ENCODE measurements around the gene CCDC124. TPM values are rescaled to one million over a fixed set of nuclear protein-coding genes. Genes with fewer than 3 reads are reported as not detected.
A peak's percentile ranks its signal among the peaks of the same experiment; 100 is the strongest.
"Not testable (repeated sequence)": the region's sequence is repeated elsewhere in the genome, so short reads cannot be mapped to it uniquely, and the experiment has no call there.

Gene CCDC124
- total RNA-seq = 10 to 100 TPM; 43.8 to 53.4 (median 47.9) TPM

DNA sequence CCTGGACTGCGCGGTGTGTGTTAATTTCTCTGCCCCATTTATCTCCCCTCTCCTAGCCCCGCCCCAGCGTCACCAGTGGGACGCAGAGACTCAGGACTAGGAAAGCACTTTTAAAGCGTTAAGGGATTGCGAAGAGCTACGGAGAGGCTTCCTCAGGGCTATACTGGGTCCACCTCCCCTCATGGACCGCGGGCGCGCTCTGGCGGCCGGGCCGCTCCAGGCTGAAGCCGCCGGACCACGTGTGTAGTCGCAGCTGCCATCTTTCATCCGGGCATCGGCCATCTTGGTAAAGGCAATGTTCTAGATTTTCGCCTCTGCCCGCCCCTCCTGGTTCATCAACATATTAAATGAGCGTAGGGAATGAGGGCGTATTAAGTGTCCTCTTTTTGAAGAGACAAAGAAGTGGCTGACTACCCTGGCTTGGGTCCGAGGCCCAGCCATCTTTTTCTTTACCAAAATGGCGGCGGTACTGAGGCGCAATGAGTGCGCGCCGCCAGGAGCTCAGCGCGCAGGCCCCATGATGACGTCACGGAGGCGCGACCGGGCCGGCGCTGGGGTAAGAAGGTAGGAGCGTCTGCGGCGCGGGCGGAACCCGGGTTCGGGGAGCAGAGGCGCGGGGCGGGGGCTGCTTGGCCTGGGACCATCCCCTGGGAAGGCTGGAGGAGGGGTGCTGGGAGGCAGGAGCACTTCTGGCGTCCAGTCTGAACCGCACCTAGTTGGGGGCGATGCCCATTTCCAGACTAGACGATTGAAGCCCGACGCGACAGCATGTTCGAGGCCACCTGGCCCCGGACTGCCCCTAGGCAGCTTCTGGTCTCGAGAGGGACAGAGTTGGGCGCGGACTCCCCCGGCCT is at the start of gene CCDC124:
TSS of gene CCDC124 (plus strand) at position 531 of the 854 bp plus-strand sequence. CDS start 3,406 bp downstream, outside the sequence.
- TF ChIP-seq CTCF (IDR thresholded peaks at IDR 0.05) (peak in 2 of 3 donors; percentile 74 to 91), POLR2AphosphoS5 (IDR thresholded peaks at IDR 0.05) (peak; percentile 88 to 98 (median 95)), POLR2A (IDR thresholded peaks at IDR 0.05) (peak; percentile 85)
- Histone ChIP-seq H3K4me3 (peak within 1 kb of the TSS; percentile 80 to 100 (median 82)), H3K36me3 (no peaks in the 10 kb centered on the region), H3K9me3 (no peaks in the 10 kb centered on the region), H3K27me3 (no peaks in the 10 kb centered on the region), H3K4me1 (peaks cover 6 to 8% of the 10 kb centered on the region in 2 donors), H3K27ac (peak within 1 kb of the TSS; percentile 93 to 94)
- DNase-seq (ENCODE audit: low spot score in 2 of 2) = peak; percentile 88 to 90
- intact Hi-C loops (cut with DNase I; ENCODE audit: low total_unique reads) = loop anchor here (5.0 kb wide), 1 partner anchor 1200 kb away; no protein-coding TSS in a partner anchor

DNA sequence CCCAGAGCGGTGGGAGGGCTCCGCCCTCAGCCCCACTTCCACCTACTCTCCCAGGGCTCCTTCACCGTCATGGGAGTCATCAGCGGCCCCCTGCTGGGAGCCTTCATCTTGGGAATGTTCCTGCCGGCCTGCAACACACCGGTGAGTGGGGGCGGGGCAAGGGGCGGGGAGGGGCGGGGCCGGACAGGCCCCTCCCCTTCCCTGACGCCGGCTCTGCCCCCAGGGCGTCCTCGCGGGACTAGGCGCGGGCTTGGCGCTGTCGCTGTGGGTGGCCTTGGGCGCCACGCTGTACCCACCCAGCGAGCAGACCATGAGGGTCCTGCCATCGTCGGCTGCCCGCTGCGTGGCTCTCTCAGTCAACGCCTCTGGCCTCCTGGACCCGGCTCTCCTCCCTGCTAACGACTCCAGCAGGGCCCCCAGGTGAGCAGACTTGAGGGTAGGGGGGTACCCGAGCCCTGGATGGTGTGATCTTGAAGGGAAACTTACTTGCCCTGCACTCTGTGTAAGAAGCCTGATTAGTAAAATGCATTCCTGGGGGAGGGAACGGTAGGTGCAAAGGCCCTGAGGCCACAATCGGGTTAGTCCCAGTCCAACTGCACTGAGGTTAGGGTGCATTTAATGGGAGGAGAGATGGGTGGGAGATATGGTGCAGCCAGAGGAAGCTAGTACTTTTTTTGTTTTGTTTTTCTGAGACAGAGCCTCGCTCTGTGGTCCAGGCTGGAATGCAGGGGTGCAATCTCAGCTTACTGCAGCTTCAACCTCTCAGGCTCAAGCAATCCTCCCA is 49.0 kb upstream of the CCDC124 start:
- Histone ChIP-seq H3K36me3 (no peaks in the 10 kb centered on the region), H3K4me3 (no peak overlapping the region), H3K9me3 (no peaks in the 10 kb centered on the region), H3K27me3 (peaks cover 0 to 7% of the 10 kb centered on the region in 2 donors), H3K27ac (no peak overlapping the region), H3K4me1 (no peaks in the 10 kb centered on the region)
- intact Hi-C loops (cut with DNase I; ENCODE audit: low total_unique reads) = no loop called here
- no peak for TF ChIP-seq CTCF (IDR thresholded peaks at IDR 0.05)
- no peak for TF ChIP-seq POLR2A (IDR thresholded peaks at IDR 0.05)
- TF ChIP-seq POLR2AphosphoS5 (IDR thresholded peaks at IDR 0.05) = no peak
- DNase-seq (ENCODE audit: low spot score in 2 of 2) = no peak

DNA sequence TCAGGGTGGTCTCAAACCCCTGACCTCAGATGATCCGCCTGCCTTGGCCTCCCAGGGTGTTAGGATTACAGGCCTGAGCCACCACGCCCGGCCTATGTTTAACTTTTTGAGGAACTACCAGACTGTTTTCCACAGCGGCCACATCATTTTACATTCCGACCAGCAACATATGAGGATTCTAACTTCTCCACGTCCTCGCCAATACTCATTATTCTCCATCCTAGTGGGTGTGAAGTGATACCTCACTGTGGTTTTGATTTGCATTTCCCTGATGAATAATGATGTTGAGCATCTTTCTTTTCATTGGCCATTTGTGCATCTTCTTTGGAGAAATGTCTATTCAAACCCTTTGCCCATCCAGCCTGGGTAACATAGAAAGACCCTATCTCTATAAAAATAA is 46.3 kb upstream of the CCDC124 start:
- Histone ChIP-seq H3K27me3 (peaks cover 0 to 12% of the 10 kb centered on the region in 2 donors), H3K9me3 (no peaks in the 10 kb centered on the region), H3K27ac (no peak overlapping the region), H3K36me3 (no peaks in the 10 kb centered on the region), H3K4me1 (no peaks in the 10 kb centered on the region), H3K4me3 (no peak overlapping the region)
- TF ChIP-seq POLR2AphosphoS5 (IDR thresholded peaks at IDR 0.05) = no peak
- intact Hi-C loops (cut with DNase I; ENCODE audit: low total_unique reads) = loop anchor here (5.0 kb wide), 1 partner anchor 239 kb away; no protein-coding TSS in a partner anchor
- no peak for DNase-seq (ENCODE audit: low spot score in 2 of 2)

DNA sequence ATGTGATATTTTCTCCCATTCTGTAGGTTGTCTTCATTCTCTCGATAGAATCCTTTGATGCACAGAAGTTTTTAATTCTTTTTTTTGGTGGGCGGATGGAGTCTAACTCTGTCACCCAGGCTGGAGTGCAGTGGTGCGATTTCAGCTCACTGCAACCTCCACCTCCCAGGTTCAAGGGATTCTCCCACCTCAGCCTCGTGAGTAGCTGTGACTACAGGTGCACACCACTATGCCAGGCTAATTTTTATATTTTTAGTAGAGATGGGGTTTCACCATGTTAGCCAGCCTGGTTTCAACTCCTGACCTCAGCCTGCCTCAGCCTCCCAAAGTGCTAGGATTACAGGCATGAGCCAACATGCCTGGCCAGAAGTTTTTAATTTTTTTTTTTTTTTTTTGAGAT is 45.6 kb upstream of the CCDC124 start:
- H3K4me3 ChIP-seq = not testable (repeated sequence)

GRCh38 chr19:17888260-17888659 is 44.6 kb upstream of the CCDC124 start:
- TF ChIP-seq CTCF (IDR thresholded peaks at IDR 0.05) = no peak
- TF ChIP-seq POLR2A (IDR thresholded peaks at IDR 0.05) = no peak
- TF ChIP-seq POLR2AphosphoS5 (IDR thresholded peaks at IDR 0.05) = no peak
- DNase-seq (ENCODE audit: low spot score in 2 of 2) = no peak
- no peaks in the 10 kb centered on the region for H3K36me3 ChIP-seq
- no peaks in the 10 kb centered on the region for H3K9me3 ChIP-seq
- no peak overlapping the region for H3K4me3 ChIP-seq
- no peak overlapping the region for H3K27ac ChIP-seq
- intact Hi-C loops (cut with DNase I; ENCODE audit: low total_unique reads) = loop anchor here (5.0 kb wide), 1 partner anchor 241 kb away; no protein-coding TSS in a partner anchor
- H3K4me1 ChIP-seq = no peaks in the 10 kb centered on the region
- H3K27me3 ChIP-seq = peaks cover 0 to 13% of the 10 kb centered on the region in 2 donors

More for the DNA sequence above, 45.6 kb upstream of the CCDC124 start:
- H3K27me3 ChIP-seq = peaks cover 0 to 12% of the 10 kb centered on the region in 2 donors
- DNase-seq (ENCODE audit: low spot score in 2 of 2); H3K9me3 ChIP-seq; H3K27ac ChIP-seq; H3K36me3 ChIP-seq; H3K4me1 ChIP-seq: not testable (repeated sequence)
- intact Hi-C loops (cut with DNase I; ENCODE audit: low total_unique reads) = loop anchor here (5.0 kb wide), 1 partner anchor 240 kb away; no protein-coding TSS in a partner anchor

Measured in breast epithelium (tissue), 4 donors.